ENCODE results near the gene SPG11.

The SPG11 gene

GRCh38 chr15:44670087-44670950 is 6.9 kb upstream of the SPG11 start:
- no peak for DNase-seq (ENCODE audit: extremely low read depth, low read depth)
- TF ChIP-seq, protein P1, sequence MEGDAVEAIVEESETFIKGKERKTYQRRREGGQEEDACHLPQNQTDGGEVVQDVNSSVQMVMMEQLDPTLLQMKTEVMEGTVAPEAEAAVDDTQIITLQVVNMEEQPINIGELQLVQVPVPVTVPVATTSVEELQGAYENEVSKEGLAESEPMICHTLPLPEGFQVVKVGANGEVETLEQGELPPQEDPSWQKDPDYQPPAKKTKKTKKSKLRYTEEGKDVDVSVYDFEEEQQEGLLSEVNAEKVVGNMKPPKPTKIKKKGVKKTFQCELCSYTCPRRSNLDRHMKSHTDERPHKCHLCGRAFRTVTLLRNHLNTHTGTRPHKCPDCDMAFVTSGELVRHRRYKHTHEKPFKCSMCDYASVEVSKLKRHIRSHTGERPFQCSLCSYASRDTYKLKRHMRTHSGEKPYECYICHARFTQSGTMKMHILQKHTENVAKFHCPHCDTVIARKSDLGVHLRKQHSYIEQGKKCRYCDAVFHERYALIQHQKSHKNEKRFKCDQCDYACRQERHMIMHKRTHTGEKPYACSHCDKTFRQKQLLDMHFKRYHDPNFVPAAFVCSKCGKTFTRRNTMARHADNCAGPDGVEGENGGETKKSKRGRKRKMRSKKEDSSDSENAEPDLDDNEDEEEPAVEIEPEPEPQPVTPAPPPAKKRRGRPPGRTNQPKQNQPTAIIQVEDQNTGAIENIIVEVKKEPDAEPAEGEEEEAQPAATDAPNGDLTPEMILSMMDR (IDR thresholded peaks at IDR 0.05; ENCODE audit: low read depth, low read length): no peak

DNA sequence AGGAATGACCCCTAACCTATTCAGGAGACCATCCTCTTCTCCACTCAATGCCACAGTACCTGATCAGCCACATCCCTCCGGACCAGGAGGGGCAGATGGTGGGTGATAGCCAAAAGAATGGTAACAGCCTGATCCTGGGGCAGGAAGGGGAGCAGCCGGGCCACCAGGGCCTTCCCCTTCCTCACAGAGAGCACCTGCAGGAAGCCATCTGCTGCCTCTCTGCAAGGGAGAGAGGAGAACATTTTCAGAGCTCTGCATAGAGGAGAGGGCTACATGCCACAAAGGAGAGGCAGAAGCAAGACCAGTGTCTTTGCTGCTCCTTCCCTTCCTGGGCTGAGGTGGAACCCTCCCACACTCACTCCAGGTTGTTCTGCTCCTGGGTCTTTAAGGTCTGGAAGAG is 5.5 kb upstream of the SPG11 start:
- no peak for DNase-seq (ENCODE audit: extremely low read depth, low read depth)
- TF ChIP-seq, protein P1 (IDR thresholded peaks at IDR 0.05; ENCODE audit: low read depth, low read length): no peak

GRCh38 chr15:44667039-44667360 is 3.5 kb upstream of the SPG11 start:
- no peak for DNase-seq (ENCODE audit: extremely low read depth, low read depth)
- TF ChIP-seq, protein P1 (IDR thresholded peaks at IDR 0.05; ENCODE audit: low read depth, low read length): no peak

GRCh38 chr15:44666210-44667038 is 3.0 kb upstream of the SPG11 start:
- DNase-seq (ENCODE audit: extremely low read depth, low read depth): no peak
- TF ChIP-seq, protein P1 (IDR thresholded peaks at IDR 0.05; ENCODE audit: low read depth, low read length): no peak

DNA sequence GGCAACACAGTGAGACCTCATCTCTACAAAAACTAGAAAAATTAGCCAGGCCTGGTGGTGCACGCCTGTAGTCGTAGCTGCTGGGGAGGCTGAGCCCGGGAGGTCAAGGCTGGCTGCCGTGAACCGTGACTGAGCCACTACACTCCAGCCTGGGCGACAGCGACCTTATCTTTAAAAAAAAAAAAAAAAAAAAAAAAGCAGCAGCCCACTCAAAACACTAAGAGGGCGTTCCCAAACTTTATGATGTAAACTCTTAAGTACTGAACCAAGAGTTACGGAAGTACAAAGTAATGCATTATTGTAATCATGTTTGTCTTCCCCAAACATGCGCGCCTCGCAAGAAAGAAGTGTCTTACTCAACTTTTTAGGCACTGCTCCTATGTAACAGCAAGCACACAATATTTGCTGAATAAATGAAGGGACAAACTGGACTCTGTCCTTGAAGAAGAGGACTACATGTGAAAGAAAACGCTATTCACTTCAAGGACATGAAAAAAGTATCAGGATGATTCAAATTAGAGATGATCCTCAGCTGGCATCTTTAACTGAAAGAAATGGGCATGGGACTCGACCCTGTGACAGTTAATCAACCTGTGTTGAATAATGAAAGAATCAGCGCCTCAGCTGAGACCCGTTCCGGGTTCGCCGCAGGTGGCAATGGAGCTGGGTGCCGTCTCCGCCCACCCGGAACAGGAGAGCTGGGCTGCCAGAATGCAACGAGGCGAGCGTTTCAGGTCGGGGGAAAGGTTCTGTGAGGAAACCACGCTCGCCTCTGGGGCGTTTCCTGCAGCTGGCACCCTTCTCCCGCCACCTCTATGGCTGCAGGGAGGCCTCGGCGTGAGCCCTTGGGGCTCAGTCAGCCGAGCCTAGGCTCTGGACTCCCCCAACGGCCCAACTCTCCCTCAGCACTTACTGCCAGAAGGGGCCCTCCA is 718 bp downstream of the SPG11 start:
- DNase-seq (ENCODE audit: extremely low read depth, low read depth): no peak
- TF ChIP-seq, protein P1 (IDR thresholded peaks at IDR 0.05; ENCODE audit: low read depth, low read length): no peak

DNA sequence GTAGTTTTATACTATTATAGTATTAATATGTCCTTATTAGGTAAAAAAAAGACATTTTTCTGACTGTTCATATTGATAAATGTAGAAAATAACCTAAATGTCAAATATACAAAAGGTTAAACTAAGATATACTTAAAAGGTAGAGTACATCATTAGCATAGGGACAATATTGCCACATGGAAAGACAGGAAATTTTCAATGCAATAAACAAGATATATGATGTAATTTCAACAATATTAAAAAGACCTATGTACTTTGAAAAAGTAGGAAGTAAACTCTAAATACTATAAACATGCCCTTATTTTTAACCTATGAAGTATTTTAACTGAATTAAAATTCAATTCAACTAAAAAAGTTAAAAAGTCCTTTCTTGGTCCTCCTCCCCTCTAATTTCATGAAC is 1.9 kb downstream of the SPG11 start:
- TF ChIP-seq, protein P1 (IDR thresholded peaks at IDR 0.05; ENCODE audit: low read depth, low read length): no peak
- no peak for DNase-seq (ENCODE audit: extremely low read depth, low read depth)
